ENCODE data around the gene TBCD. TPM values are rescaled to one million over a fixed set of nuclear protein-coding genes. Genes with fewer than 3 reads are reported as not detected.

TBCD gene
- total RNA-seq, 1 donor from 2014 or later: 31.8 TPM

DNA sequence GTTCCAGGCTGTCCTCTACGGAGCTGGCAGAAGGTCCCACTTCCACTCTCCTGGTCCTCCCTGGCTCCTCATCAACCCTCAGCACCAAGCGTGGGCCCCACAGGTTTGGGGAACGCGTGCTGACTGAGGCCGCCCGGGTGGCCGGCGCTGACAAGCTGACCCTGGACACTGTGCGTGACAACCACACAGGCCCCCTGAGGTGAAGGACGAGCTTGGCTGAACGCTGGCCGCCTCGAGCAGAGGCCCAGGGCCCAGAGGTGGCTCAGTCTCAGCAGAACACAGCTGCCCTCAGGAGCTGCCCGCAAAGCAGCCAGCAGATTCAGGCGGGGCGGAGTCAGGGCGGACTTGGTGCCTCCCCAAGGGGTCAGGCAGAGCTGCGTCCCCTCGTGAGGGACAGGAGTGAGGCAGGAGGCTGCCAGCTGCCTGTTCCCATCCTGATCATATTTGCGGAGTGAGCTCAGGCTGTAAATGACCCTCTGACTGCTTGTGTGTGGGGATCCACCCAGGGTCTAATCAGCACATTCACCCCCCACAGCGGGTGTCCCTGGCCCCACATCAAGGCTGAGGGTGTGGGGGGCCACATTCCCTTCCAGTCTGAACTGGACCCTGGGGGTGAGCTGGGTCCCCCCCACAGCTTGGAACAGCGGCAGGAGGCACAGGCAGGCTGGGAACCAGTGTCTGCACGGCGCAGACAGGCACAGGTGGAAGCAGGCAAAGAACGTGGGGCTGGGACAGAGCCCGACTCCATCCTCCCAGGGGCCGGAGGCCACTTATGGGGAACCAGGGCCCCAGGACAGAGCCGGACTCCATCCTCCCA, 222.5 kb downstream of the TBCD start:
- Histone ChIP-seq H3K27ac (ENCODE audit: low read depth, low read length) (no peak overlapping the region), H3K9ac (ENCODE audit: low read length) (no peak overlapping the region), H3K4me3 (ENCODE audit: insufficient read depth, low read depth, low read length) (no peak overlapping the region), H3K4me2 (ENCODE audit: low read length) (no peak overlapping the region), H3K27me3 (ENCODE audit: insufficient read depth, low read length) (no peaks in the 10 kb centered on the region), H3K36me3 (ENCODE audit: insufficient read depth, low read length) (no peaks in the 10 kb centered on the region), H2AFZ (ENCODE audit: low read depth, low read length) (no peak overlapping the region), H3K4me1 (ENCODE audit: insufficient read depth, low read length) (no peaks in the 10 kb centered on the region), H4K20me1 (ENCODE audit: insufficient read depth, low read length) (no peaks in the 10 kb centered on the region), H3K9me3 (ENCODE audit: insufficient read depth, low read depth, low read length) (no peaks in the 10 kb centered on the region), H3K79me2 (ENCODE audit: insufficient read depth, low read length) (no peaks in the 10 kb centered on the region)
- no peak overlapping the region for H3K4me3 Mint-ChIP-seq (ENCODE audit: unreplicated experiment)
- no peak overlapping the region for H3K27ac Mint-ChIP-seq (ENCODE audit: unreplicated experiment)
- FAIRE-seq: no peak
- H3K4me1 Mint-ChIP-seq (ENCODE audit: low read depth, unreplicated experiment): no peaks in the 10 kb centered on the region
- peaks cover 8% of the 10 kb centered on the region for H3K27me3 Mint-ChIP-seq (ENCODE audit: low read depth, unreplicated experiment)
- peaks cover 2% of the 10 kb centered on the region for H3K9me3 Mint-ChIP-seq (ENCODE audit: unreplicated experiment)
- H3K36me3 Mint-ChIP-seq (ENCODE audit: low read depth, unreplicated experiment): peaks cover 2% of the 10 kb centered on the region
- no peak for DNase-seq (ENCODE audit: low read depth)
- TF ChIP-seq CTCF (IDR thresholded peaks at IDR 0.05; ENCODE audit: insufficient read depth, low read depth, low read length) (no peak), EZH2 (IDR thresholded peaks at IDR 0.05; ENCODE audit: insufficient read depth, low read length) (no peak)

DNA sequence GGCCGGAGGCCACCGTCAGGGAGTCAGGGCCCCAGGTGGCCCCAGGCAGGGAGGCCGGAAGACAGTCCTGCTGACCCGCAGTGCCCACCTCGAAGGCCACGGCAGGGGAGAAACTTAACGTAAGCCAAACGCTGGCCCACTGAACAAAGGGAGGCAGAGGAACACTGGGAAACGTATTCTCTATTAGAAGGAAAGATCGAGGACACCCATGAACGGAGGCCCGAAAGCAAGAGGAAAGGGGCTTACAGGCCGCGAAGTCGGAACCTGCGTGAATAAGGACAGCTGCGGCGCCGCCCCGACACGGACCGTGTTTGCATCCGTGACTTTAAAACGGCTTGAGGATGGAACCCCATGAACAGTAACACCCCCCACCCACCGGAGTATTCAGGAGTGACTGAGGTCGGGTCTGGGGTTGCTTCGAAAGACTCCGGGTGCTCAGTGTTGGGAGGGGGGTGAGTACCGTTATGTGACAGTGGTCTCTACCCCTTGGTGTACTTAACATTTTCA, 225.2 kb downstream of the TBCD start:
- Mint-ChIP-seq H3K36me3 (ENCODE audit: low read depth, unreplicated experiment) (peaks cover 6% of the 10 kb centered on the region), H3K9me3 (ENCODE audit: unreplicated experiment) (no peaks in the 10 kb centered on the region), H3K27me3 (ENCODE audit: low read depth, unreplicated experiment) (peaks cover 10% of the 10 kb centered on the region), H3K4me1 (ENCODE audit: low read depth, unreplicated experiment) (no peaks in the 10 kb centered on the region), H3K27ac (ENCODE audit: unreplicated experiment) (no peak overlapping the region), H3K4me3 (ENCODE audit: unreplicated experiment) (no peak overlapping the region)
- FAIRE-seq (no peak), DNase-seq (ENCODE audit: low read depth) (no peak)
- no peak overlapping the region for H3K9ac ChIP-seq (ENCODE audit: low read length)
- TF ChIP-seq CTCF (IDR thresholded peaks at IDR 0.05; ENCODE audit: insufficient read depth, low read depth, low read length) (no peak), EZH2 (IDR thresholded peaks at IDR 0.05; ENCODE audit: insufficient read depth, low read length) (no peak)
- H3K79me2 ChIP-seq (ENCODE audit: insufficient read depth, low read length): no peaks in the 10 kb centered on the region
- H3K27ac ChIP-seq (ENCODE audit: low read depth, low read length): no peak overlapping the region
- no peak overlapping the region for H3K4me3 ChIP-seq (ENCODE audit: insufficient read depth, low read depth, low read length)
- H3K9me3 ChIP-seq (ENCODE audit: insufficient read depth, low read depth, low read length): no peaks in the 10 kb centered on the region
- H3K4me1 ChIP-seq (ENCODE audit: insufficient read depth, low read length): no peaks in the 10 kb centered on the region
- no peaks in the 10 kb centered on the region for H4K20me1 ChIP-seq (ENCODE audit: insufficient read depth, low read length)
- H3K27me3 ChIP-seq (ENCODE audit: insufficient read depth, low read length): no peaks in the 10 kb centered on the region
- H2AFZ ChIP-seq (ENCODE audit: low read depth, low read length): no peak overlapping the region
- no peaks in the 10 kb centered on the region for H3K36me3 ChIP-seq (ENCODE audit: insufficient read depth, low read length)
- no peak overlapping the region for H3K4me2 ChIP-seq (ENCODE audit: low read length)

DNA sequence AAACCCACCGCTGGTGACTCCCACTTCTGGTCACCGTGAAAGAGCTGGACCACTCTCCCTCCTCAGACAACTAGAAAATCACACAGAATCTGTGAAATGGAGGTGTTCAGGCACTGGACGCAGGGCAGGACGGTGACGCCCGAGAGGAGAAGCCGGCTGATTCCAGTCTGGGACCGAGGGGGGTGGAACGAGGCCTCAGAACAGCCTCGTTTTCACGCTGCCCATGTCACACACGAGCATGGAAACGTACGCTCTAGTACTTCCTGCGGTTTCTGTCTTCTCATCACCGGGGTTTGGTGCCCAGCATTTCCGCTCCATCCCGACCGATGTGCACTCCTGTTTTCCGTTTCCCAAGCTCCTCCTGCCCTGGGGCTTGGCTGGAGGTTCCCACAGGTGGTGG, 225.7 kb downstream of the TBCD start:
- no peak for TF ChIP-seq EZH2 (IDR thresholded peaks at IDR 0.05; ENCODE audit: insufficient read depth, low read length)
- TF ChIP-seq CTCF (IDR thresholded peaks at IDR 0.05; ENCODE audit: insufficient read depth, low read depth, low read length): no peak
- H3K27me3 Mint-ChIP-seq (ENCODE audit: low read depth, unreplicated experiment): peaks cover 10% of the 10 kb centered on the region
- H3K9ac ChIP-seq (ENCODE audit: low read length): no peak overlapping the region
- H3K27ac Mint-ChIP-seq (ENCODE audit: unreplicated experiment): no peak overlapping the region
- no peak overlapping the region for H3K4me3 ChIP-seq (ENCODE audit: insufficient read depth, low read depth, low read length)
- no peaks in the 10 kb centered on the region for H3K79me2 ChIP-seq (ENCODE audit: insufficient read depth, low read length)
- no peaks in the 10 kb centered on the region for H3K27me3 ChIP-seq (ENCODE audit: insufficient read depth, low read length)
- FAIRE-seq (no peak), DNase-seq (ENCODE audit: low read depth) (no peak)
- H3K4me3 Mint-ChIP-seq (ENCODE audit: unreplicated experiment): no peak overlapping the region
- no peak overlapping the region for H2AFZ ChIP-seq (ENCODE audit: low read depth, low read length)
- H3K4me1 Mint-ChIP-seq (ENCODE audit: low read depth, unreplicated experiment): no peaks in the 10 kb centered on the region
- H4K20me1 ChIP-seq (ENCODE audit: insufficient read depth, low read length): no peaks in the 10 kb centered on the region
- peaks cover 6% of the 10 kb centered on the region for H3K36me3 Mint-ChIP-seq (ENCODE audit: low read depth, unreplicated experiment)
- H3K36me3 ChIP-seq (ENCODE audit: insufficient read depth, low read length): no peaks in the 10 kb centered on the region
- H3K9me3 ChIP-seq (ENCODE audit: insufficient read depth, low read depth, low read length): no peaks in the 10 kb centered on the region
- H3K4me2 ChIP-seq (ENCODE audit: low read length): no peak overlapping the region
- H3K4me1 ChIP-seq (ENCODE audit: insufficient read depth, low read length): no peaks in the 10 kb centered on the region
- H3K27ac ChIP-seq (ENCODE audit: low read depth, low read length): no peak overlapping the region
- no peaks in the 10 kb centered on the region for H3K9me3 Mint-ChIP-seq (ENCODE audit: unreplicated experiment)
